Esophagus muscularis mucosa (tissue), 4 donors: Measurements from ENCODE around the gene RNASE2.

Experiments
- EP300 ChIP-seq: sonication (generic); formaldehyde crosslinking; IDR thresholded peaks from one replicate; pipeline ENCODE4 v1.6.1; 2017; ENCODE audit warnings: antibody characterized with exemption
- POLR2A ChIP-seq: fragments of 450-650 bp; IDR thresholded peaks from one replicate; pipeline ENCODE4 v1.6.1; 2017; ENCODE audit warnings: antibody characterized with exemption, moderate library complexity, mild to moderate bottlenecking, low read depth
- POLR2AphosphoS5 ChIP-seq, 2 donors: sonication (generic); formaldehyde crosslinking; IDR thresholded peaks; one replicate each; pipeline ENCODE4 v1.6.1; 2017; ENCODE audit warnings: antibody characterized with exemption in 2 of 2
- TF ChIP-seq, protein P1 (sequence below), 3 experiments: fragments of 200-600 bp in 2 of 3; fragments of 450-650 bp in 1 of 3; sonication (generic) in 2 of 3; IDR thresholded peaks; one replicate each; pipeline ENCODE4 v1.5.1; 2017 to 2019; ENCODE audit warnings: antibody characterized with exemption in 3 of 3, mild to moderate bottlenecking in 2 of 3, moderate library complexity in 1 of 3

- TF ChIP-seq POLR2A (no peak), EP300 (no peak), POLR2AphosphoS5 (IDR thresholded peaks at IDR 0.05) (no peak)
- TF ChIP-seq, protein P1, sequence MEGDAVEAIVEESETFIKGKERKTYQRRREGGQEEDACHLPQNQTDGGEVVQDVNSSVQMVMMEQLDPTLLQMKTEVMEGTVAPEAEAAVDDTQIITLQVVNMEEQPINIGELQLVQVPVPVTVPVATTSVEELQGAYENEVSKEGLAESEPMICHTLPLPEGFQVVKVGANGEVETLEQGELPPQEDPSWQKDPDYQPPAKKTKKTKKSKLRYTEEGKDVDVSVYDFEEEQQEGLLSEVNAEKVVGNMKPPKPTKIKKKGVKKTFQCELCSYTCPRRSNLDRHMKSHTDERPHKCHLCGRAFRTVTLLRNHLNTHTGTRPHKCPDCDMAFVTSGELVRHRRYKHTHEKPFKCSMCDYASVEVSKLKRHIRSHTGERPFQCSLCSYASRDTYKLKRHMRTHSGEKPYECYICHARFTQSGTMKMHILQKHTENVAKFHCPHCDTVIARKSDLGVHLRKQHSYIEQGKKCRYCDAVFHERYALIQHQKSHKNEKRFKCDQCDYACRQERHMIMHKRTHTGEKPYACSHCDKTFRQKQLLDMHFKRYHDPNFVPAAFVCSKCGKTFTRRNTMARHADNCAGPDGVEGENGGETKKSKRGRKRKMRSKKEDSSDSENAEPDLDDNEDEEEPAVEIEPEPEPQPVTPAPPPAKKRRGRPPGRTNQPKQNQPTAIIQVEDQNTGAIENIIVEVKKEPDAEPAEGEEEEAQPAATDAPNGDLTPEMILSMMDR (IDR thresholded peaks at IDR 0.05) = no peak
Measured at GRCh38 chr14:20997564-20997963, 42.3 kb downstream of the RNASE2 start.
